ENCODE data around the gene ITPK1. TPM values are rescaled to one million over a fixed set of nuclear protein-coding genes. Genes with fewer than 3 reads are reported as not detected.

ITPK1 gene
- total and polyA plus RNA-seq, 5 donors from 2014 or later: 19.5 to 54.1 (median 22.1) TPM

GRCh38 chr14:92973798-92974372, 141.8 kb downstream of the ITPK1 start:
- no peak overlapping the region for H3K27ac ChIP-seq (ENCODE audit: insufficient read depth, low read length, poor library complexity, severe bottlenecking)
- Mint-ChIP-seq H3K4me3 (no peak overlapping the region), H3K27ac (no peak overlapping the region), H3K36me3 (peaks cover 42% of the 10 kb centered on the region), H3K4me1 (peaks cover 0 to 12% (median 5%) of the 10 kb centered on the region in 4 donors), H3K27me3 (no peaks in the 10 kb centered on the region), H3K9me3 (peaks cover 6 to 23% (median 14%) of the 10 kb centered on the region in 7 donors)
- no peak for ATAC-seq (ENCODE audit: low read depth in 2 of 2)
- peaks cover 29% of the 10 kb centered on the region for H3K36me3 ChIP-seq (ENCODE audit: control insufficient read depth, insufficient read depth, low read length)
- peaks cover 16 to 34% of the 10 kb centered on the region in 2 experiments for H3K9me3 ChIP-seq (ENCODE audit: control insufficient read depth in 2 of 2, low read length in 2 of 2)
- H3K4me3 ChIP-seq (ENCODE audit: low read depth, low read length): no peak overlapping the region
- no peaks in the 10 kb centered on the region for H3K27me3 ChIP-seq (ENCODE audit: control insufficient read depth, insufficient read depth, low read length)
- no peaks in the 10 kb centered on the region for H3K4me1 ChIP-seq (ENCODE audit: control insufficient read depth, insufficient read depth, low read length, poor library complexity, severe bottlenecking)
- DNase-seq: no peak

- Mint-ChIP-seq H3K4me1 (peaks cover 0 to 12% (median 5%) of the 10 kb centered on the region in 4 donors), H3K27me3 (no peaks in the 10 kb centered on the region), H3K4me3 (no peak overlapping the region), H3K27ac (no peak overlapping the region), H3K9me3 (peaks cover 6 to 23% (median 13%) of the 10 kb centered on the region in 7 donors), H3K36me3 (peaks cover 42% of the 10 kb centered on the region)
- Histone ChIP-seq H3K27ac (ENCODE audit: insufficient read depth, low read length, poor library complexity, severe bottlenecking) (no peak overlapping the region), H3K9me3 (ENCODE audit: control insufficient read depth in 2 of 2, low read length in 2 of 2) (peaks cover 12 to 29% of the 10 kb centered on the region in 2 experiments), H3K36me3 (ENCODE audit: control insufficient read depth, insufficient read depth, low read length) (peaks cover 23% of the 10 kb centered on the region), H3K27me3 (ENCODE audit: control insufficient read depth, insufficient read depth, low read length) (no peaks in the 10 kb centered on the region), H3K4me3 (ENCODE audit: low read depth, low read length) (no peak overlapping the region), H3K4me1 (ENCODE audit: control insufficient read depth, insufficient read depth, low read length, poor library complexity, severe bottlenecking) (no peaks in the 10 kb centered on the region)
- no peak for ATAC-seq (ENCODE audit: low read depth in 2 of 2)
- DNase-seq: peak in 1 of 3 donors; percentile 15
Measured at GRCh38 chr14:92973261-92973797, 142.4 kb downstream of the ITPK1 start.

- peaks cover 0 to 9% (median 5%) of the 10 kb centered on the region in 4 donors for H3K4me1 Mint-ChIP-seq
- DNase-seq: no peak
- Histone ChIP-seq H3K4me3 (ENCODE audit: low read depth, low read length) (no peak overlapping the region), H3K9me3 (ENCODE audit: control insufficient read depth in 2 of 2, low read length in 2 of 2) (peaks cover 4 to 13% of the 10 kb centered on the region in 2 experiments), H3K36me3 (ENCODE audit: control insufficient read depth, insufficient read depth, low read length) (peaks cover 7% of the 10 kb centered on the region), H3K27me3 (ENCODE audit: control insufficient read depth, insufficient read depth, low read length) (no peaks in the 10 kb centered on the region), H3K27ac (ENCODE audit: insufficient read depth, low read length, poor library complexity, severe bottlenecking) (no peak overlapping the region), H3K4me1 (ENCODE audit: control insufficient read depth, insufficient read depth, low read length, poor library complexity, severe bottlenecking) (no peaks in the 10 kb centered on the region)
- no peak overlapping the region for H3K4me3 Mint-ChIP-seq
- no peak for ATAC-seq (ENCODE audit: low read depth in 2 of 2)
- H3K9me3 Mint-ChIP-seq: peaks cover 0 to 12% (median 6%) of the 10 kb centered on the region in 7 donors
- H3K27ac Mint-ChIP-seq: peak overlapping the region in 2 of 3 donors; percentile 22 to 49
- H3K36me3 Mint-ChIP-seq: peaks cover 35% of the 10 kb centered on the region
- H3K27me3 Mint-ChIP-seq: no peaks in the 10 kb centered on the region
Measured at GRCh38 chr14:92971601-92972180, 144.0 kb downstream of the ITPK1 start.

- Mint-ChIP-seq H3K27ac (no peak overlapping the region), H3K4me1 (peaks cover 0 to 13% (median 3%) of the 10 kb centered on the region in 4 donors), H3K4me3 (no peak overlapping the region), H3K9me3 (peaks cover 0 to 6% (median 4%) of the 10 kb centered on the region in 7 donors), H3K36me3 (peaks cover 25% of the 10 kb centered on the region), H3K27me3 (no peaks in the 10 kb centered on the region)
- Histone ChIP-seq H3K9me3 (ENCODE audit: control insufficient read depth in 2 of 2, low read length in 2 of 2) (no peaks in the 10 kb centered on the region), H3K36me3 (ENCODE audit: control insufficient read depth, insufficient read depth, low read length) (peaks cover 2% of the 10 kb centered on the region), H3K27me3 (ENCODE audit: control insufficient read depth, insufficient read depth, low read length) (no peaks in the 10 kb centered on the region), H3K27ac (ENCODE audit: insufficient read depth, low read length, poor library complexity, severe bottlenecking) (no peak overlapping the region), H3K4me3 (ENCODE audit: low read depth, low read length) (no peak overlapping the region), H3K4me1 (ENCODE audit: control insufficient read depth, insufficient read depth, low read length, poor library complexity, severe bottlenecking) (no peaks in the 10 kb centered on the region)
- ATAC-seq (ENCODE audit: low read depth in 2 of 2): no peak
- no peak for DNase-seq
Measured at GRCh38 chr14:92970271-92970670, 145.5 kb downstream of the ITPK1 start.

- Histone ChIP-seq H3K27ac (ENCODE audit: insufficient read depth, low read length, poor library complexity, severe bottlenecking) (no peak overlapping the region), H3K27me3 (ENCODE audit: control insufficient read depth, insufficient read depth, low read length) (no peaks in the 10 kb centered on the region), H3K4me3 (ENCODE audit: low read depth, low read length) (no peak overlapping the region), H3K4me1 (ENCODE audit: control insufficient read depth, insufficient read depth, low read length, poor library complexity, severe bottlenecking) (no peaks in the 10 kb centered on the region), H3K9me3 (ENCODE audit: control insufficient read depth in 2 of 2, low read length in 2 of 2) (no peaks in the 10 kb centered on the region), H3K36me3 (ENCODE audit: control insufficient read depth, insufficient read depth, low read length) (no peaks in the 10 kb centered on the region)
- no peak overlapping the region for H3K27ac Mint-ChIP-seq
- peaks cover 25% of the 10 kb centered on the region for H3K36me3 Mint-ChIP-seq
- ATAC-seq (ENCODE audit: low read depth in 2 of 2) (no peak), DNase-seq (no peak)
- H3K4me3 Mint-ChIP-seq: no peak overlapping the region
- peaks cover 0 to 6% (median 4%) of the 10 kb centered on the region in 7 donors for H3K9me3 Mint-ChIP-seq
- no peaks in the 10 kb centered on the region for H3K27me3 Mint-ChIP-seq
- H3K4me1 Mint-ChIP-seq: peaks cover 0 to 17% (median 3%) of the 10 kb centered on the region in 4 donors
Measured at GRCh38 chr14:92969871-92970270, 145.9 kb downstream of the ITPK1 start.

- Mint-ChIP-seq H3K27me3 (no peaks in the 10 kb centered on the region), H3K36me3 (peaks cover 23% of the 10 kb centered on the region), H3K9me3 (peaks cover 0 to 6% (median 2%) of the 10 kb centered on the region in 7 donors), H3K4me1 (peaks cover 0 to 17% (median 3%) of the 10 kb centered on the region in 4 donors), H3K27ac (no peak overlapping the region), H3K4me3 (no peak overlapping the region)
- no peaks in the 10 kb centered on the region for H3K9me3 ChIP-seq (ENCODE audit: control insufficient read depth in 2 of 2, low read length in 2 of 2)
- no peaks in the 10 kb centered on the region for H3K27me3 ChIP-seq (ENCODE audit: control insufficient read depth, insufficient read depth, low read length)
- H3K36me3 ChIP-seq (ENCODE audit: control insufficient read depth, insufficient read depth, low read length): no peaks in the 10 kb centered on the region
- no peak overlapping the region for H3K27ac ChIP-seq (ENCODE audit: insufficient read depth, low read length, poor library complexity, severe bottlenecking)
- no peaks in the 10 kb centered on the region for H3K4me1 ChIP-seq (ENCODE audit: control insufficient read depth, insufficient read depth, low read length, poor library complexity, severe bottlenecking)
- DNase-seq: no peak
- no peak for ATAC-seq (ENCODE audit: low read depth in 2 of 2)
- H3K4me3 ChIP-seq (ENCODE audit: low read depth, low read length): no peak overlapping the region
Measured at GRCh38 chr14:92969430-92969829, 146.3 kb downstream of the ITPK1 start.

- no peaks in the 10 kb centered on the region for H3K9me3 ChIP-seq (ENCODE audit: control insufficient read depth in 2 of 2, low read length in 2 of 2)
- no peaks in the 10 kb centered on the region for H3K4me1 ChIP-seq (ENCODE audit: control insufficient read depth, insufficient read depth, low read length, poor library complexity, severe bottlenecking)
- peaks cover 26% of the 10 kb centered on the region for H3K36me3 Mint-ChIP-seq
- H3K27me3 ChIP-seq (ENCODE audit: control insufficient read depth, insufficient read depth, low read length): no peaks in the 10 kb centered on the region
- ATAC-seq (ENCODE audit: low read depth in 2 of 2): no peak
- H3K4me1 Mint-ChIP-seq: peaks cover 0 to 19% (median 5%) of the 10 kb centered on the region in 4 donors
- no peak overlapping the region for H3K4me3 ChIP-seq (ENCODE audit: low read depth, low read length)
- H3K4me3 Mint-ChIP-seq: no peak overlapping the region
- H3K27ac Mint-ChIP-seq: no peak overlapping the region
- peaks cover 0 to 6% (median 2%) of the 10 kb centered on the region in 7 donors for H3K9me3 Mint-ChIP-seq
- H3K36me3 ChIP-seq (ENCODE audit: control insufficient read depth, insufficient read depth, low read length): no peaks in the 10 kb centered on the region
- H3K27me3 Mint-ChIP-seq: no peaks in the 10 kb centered on the region
- no peak overlapping the region for H3K27ac ChIP-seq (ENCODE audit: insufficient read depth, low read length, poor library complexity, severe bottlenecking)
- DNase-seq: no peak
Measured at GRCh38 chr14:92968291-92969020, 147.3 kb downstream of the ITPK1 start.
